K562 (cell line): ENCODE data around the gene AMFR. TPM values are rescaled to one million over a fixed set of nuclear protein-coding genes. Genes with fewer than 3 reads are reported as not detected.

Source experiments
- ATAC-seq: fragments of 200-7000 bp; cut with Tn5 transposase; 3 replicates; pipeline ENCODE4 v1.9.1; 2020; ENCODE audit warnings: moderate library complexity
- BruUV-seq: library from RNA; stranded (reverse); fragments of 400-500 nt; replicated peaks from 2 replicates; lab custom pipeline; 2021; lab: Mats Ljungman, UMichigan
- CTCF ChIA-PET: fragments of 300-600 bp; formaldehyde crosslinking; extraction: SDS; loops from one replicate; lab custom pipeline; 2021; ENCODE audit warnings: low intra/inter-chr PET ratio; lab: Yijun Ruan, JAX
- POLR2A ChIA-PET: fragments of 300-600, 350-650 bp; sonication (Branson Sonifier 250); formaldehyde crosslinking; extraction: SDS; loops from one replicate; lab custom pipeline; 2021; ENCODE audit warnings: antibody characterized with exemption, inconsistent platforms; lab: Yijun Ruan, JAX
- DNase-seq, 4 experiments: peaks; one replicate each; pipeline versions ENCODE4 v3.0.0 to v3.0.0-alpha.2; 2011 to 2018; ENCODE audit warnings: low spot score in 3 of 4, mixed read lengths in 3 of 4; ENCODE audit errors: extremely low read depth in 1 of 4
- FAIRE-seq: peaks from 2 replicates; lab custom pipeline; 2011; peaks lifted over from hg19 to GRCh38; lab: Jason Lieb, UNC
- H2AFZ ChIP-seq: 2 replicates; pipeline ENCODE4 v1.6.0; 2011; ENCODE audit warnings: low read depth, low read length, control low read depth, inconsistent platforms
- H3K27ac ChIP-seq: fragments of 200-600 bp; 3 replicates; pipeline ENCODE4 v1.8.0; 2011; ENCODE audit warnings: low read depth, mild to moderate bottlenecking, control low read depth, inconsistent platforms, low read length, moderate library complexity, mixed read lengths; ENCODE audit errors: extremely low read depth
- H3K27me3 ChIP-seq, 2 experiments: fragments of 300-600 bp in 1 of 2; 2 replicates in 1 of 2; 3 replicates in 1 of 2; pipeline versions ENCODE4 v1.6.0 to v1.8.0; 2011; ENCODE audit warnings: inconsistent platforms in 2 of 2, low read length in 2 of 2, mild to moderate bottlenecking in 1 of 2, mixed read lengths in 1 of 2, moderate library complexity in 1 of 2; ENCODE audit not compliant: control insufficient read depth in 2 of 2, insufficient read depth in 2 of 2
- H3K36me3 ChIP-seq: fragments of 300-600 bp; 3 replicates; pipeline ENCODE4 v1.8.0; 2011; ENCODE audit warnings: mild to moderate bottlenecking, low read length, inconsistent platforms; ENCODE audit not compliant: control insufficient read depth, insufficient read depth
- H3K4me1 ChIP-seq, 2 experiments: fragments of 200-600 bp in 1 of 2; replicated peaks in 1 of 2; 2 replicates in 1 of 2; 3 replicates in 1 of 2; pipeline versions ENCODE4 v1.5.1 to v1.8.0; 2011; ENCODE audit warnings: inconsistent platforms in 2 of 2, low read length in 2 of 2, mild to moderate bottlenecking in 1 of 2, mixed read lengths in 1 of 2, moderate library complexity in 1 of 2; ENCODE audit not compliant: control insufficient read depth in 2 of 2, insufficient read depth in 2 of 2
- H3K4me2 ChIP-seq: 2 replicates; pipeline ENCODE4 v1.6.1; 2011; ENCODE audit warnings: low read length, control low read depth, inconsistent platforms, mixed read lengths; ENCODE audit not compliant: insufficient read depth
- H3K4me3 ChIP-seq: fragments of 200-600 bp; sonication (generic), shearing (Covaris generic); 2 replicates; pipeline ENCODE4 v1.5.1; 2016; ENCODE audit warnings: control low read depth, inconsistent platforms
- H3K79me2 ChIP-seq: fragments of 200-600 bp; 3 replicates; pipeline ENCODE4 v1.8.0; 2011; ENCODE audit warnings: low read length, inconsistent platforms; ENCODE audit not compliant: control insufficient read depth, insufficient read depth
- H3K9ac ChIP-seq, 2 experiments: 2 replicates each; pipeline versions ENCODE4 v1.6.0 to v1.6.1; 2011; ENCODE audit warnings: low read depth in 2 of 2, low read length in 2 of 2, control low read depth in 1 of 2, inconsistent platforms in 1 of 2, mild to moderate bottlenecking in 1 of 2, mixed read lengths in 1 of 2; ENCODE audit not compliant: insufficient read depth in 1 of 2
- H3K9me1 ChIP-seq: one replicate; pipeline ENCODE4 v1.6.0; 2011; ENCODE audit warnings: inconsistent platforms, mild to moderate bottlenecking, low read length, moderate library complexity; ENCODE audit not compliant: control insufficient read depth, insufficient read depth
- H3K9me3 ChIP-seq: replicated peaks from 2 replicates; pipeline ENCODE4 v1.5.1; 2011; ENCODE audit warnings: low read depth, low read length, inconsistent platforms; ENCODE audit not compliant: control insufficient read depth, insufficient read depth
- H4K20me1 ChIP-seq: replicated peaks from 2 replicates; pipeline ENCODE4 v1.6.1; 2011; ENCODE audit warnings: low read length, inconsistent platforms, mixed read lengths; ENCODE audit not compliant: control insufficient read depth, insufficient read depth
- DNMT1 ChIP-seq: fragments of 450-650 bp; IDR thresholded peaks from 2 replicates; pipeline ENCODE4 v1.6.1; 2016; ENCODE audit warnings: antibody characterized with exemption, mild to moderate bottlenecking
- HMGXB4 ChIP-seq: sonication (generic); formaldehyde crosslinking; IDR thresholded peaks from 2 replicates; pipeline ENCODE4 v1.8.1; 2023; ENCODE audit warnings: mild to moderate bottlenecking, missing genetic modification reagents
- MYC ChIP-seq, 2 experiments: fragments of 250-450 bp in 1 of 2; sonication (Bioruptor Pico) in 1 of 2; IDR thresholded peaks; 2 replicates each; pipeline versions ENCODE4 v1.5.1 to v1.6.1; 2012 to 2021; ENCODE audit warnings: low read depth in 2 of 2, borderline replicate concordance in 1 of 2, improper control_type of control experiment in 1 of 2, low read length in 1 of 2, mild to moderate bottlenecking in 1 of 2, moderate library complexity in 1 of 2
- SRSF1 ChIP-seq: fragments of 200-400 bp; formaldehyde crosslinking; IDR thresholded peaks from 2 replicates; pipeline ENCODE4 v1.6.1; 2017; ENCODE audit warnings: mild to moderate bottlenecking, low read depth, low read length, moderate library complexity
- TCF3 ChIP-seq: sonication (generic); formaldehyde crosslinking; IDR thresholded peaks from 2 replicates; pipeline ENCODE4 v1.4.0; 2020; ENCODE audit warnings: mild to moderate bottlenecking, missing genetic modification reagents
- ZNF174 ChIP-seq: fragments of 250-450 bp; sonication (Bioruptor Pico); IDR thresholded peaks from 2 replicates; pipeline ENCODE4 v1.4.0; 2020; ENCODE audit warnings: mild to moderate bottlenecking
- ZNF318 ChIP-seq, 2 experiments: fragments of 450-650 bp; IDR thresholded peaks; 2 replicates each; pipeline ENCODE4 v1.6.1; 2016; ENCODE audit warnings: mild to moderate bottlenecking in 2 of 2, borderline replicate concordance in 1 of 2, low read depth in 1 of 2, moderate library complexity in 1 of 2
- WGBS: fragments of 100-300 bp; shearing (Covaris generic); methylation state at CpG from one replicate; pipeline ENCODE4 v1.1.6; 2016; ENCODE audit warnings: low coverage, mixed read lengths; ENCODE audit not compliant: insufficient coverage; ENCODE audit errors: missing lambda C conversion rate; 5-methylcytosine and 5-hydroxymethylcytosine counted together
- in situ Hi-C: fragments of 300-500 bp; cut with MboI; formaldehyde crosslinking; loops from 4 replicates; pipeline ENCODE4 v1.15.0; 2018; ENCODE audit warnings: inconsistent platforms, mixed read lengths
- intact Hi-C: fragments of 100-400 bp; cut with micrococcal nuclease; formaldehyde crosslinking; loops from 2 replicates; pipeline ENCODE4 v1.14.2; 2022
- polyA plus RNA-seq, 8 experiments: library from polyadenylated mRNA; depleted of rRNA in 4 of 8; stranded (reverse) in 5 of 8; unstranded in 3 of 8; fragments of >200 nt; fragmentation: Nextera tagmentation in 2 of 8; fragmentation: Illumina TruSeq in 1 of 8; extraction: Ambion mirVana in 2 of 8; extraction: Trizol in 1 of 8; gene quantifications; 2 replicates each; pipeline versions ENCODE4 v1.2.1 to v1.2.3, GENCODE V29; 2011 to 2014; ENCODE audit warnings: inconsistent platforms in 1 of 8, missing spikeins in 1 of 8
- total RNA-seq, 7 experiments: library from RNA; depleted of rRNA in 6 of 7; stranded (reverse); fragments of >200 nt in 6 of 7; fragmentation: Illumina TruSeq in 2 of 7; extraction: Trizol in 2 of 7; gene quantifications; 2 replicates each; pipeline versions ENCODE4 v1.2.1 to v1.2.3, GENCODE V29; 2011 to 2021; ENCODE audit warnings: low replicate concordance in 1 of 7
- TF ChIP-seq, protein P1 (sequence below): sonication (generic); formaldehyde crosslinking; IDR thresholded peaks from 2 replicates; pipeline ENCODE4 v1.4.0; 2020; ENCODE audit warnings: mild to moderate bottlenecking, missing genetic modification reagents

Gene AMFR
- total and polyA plus RNA-seq, 9 of the 15 experiments (the other 6 are each of a cell fraction or from before 2014, with no cell fraction given), result 15.6 to 113 (median 58.4) TPM

DNA sequence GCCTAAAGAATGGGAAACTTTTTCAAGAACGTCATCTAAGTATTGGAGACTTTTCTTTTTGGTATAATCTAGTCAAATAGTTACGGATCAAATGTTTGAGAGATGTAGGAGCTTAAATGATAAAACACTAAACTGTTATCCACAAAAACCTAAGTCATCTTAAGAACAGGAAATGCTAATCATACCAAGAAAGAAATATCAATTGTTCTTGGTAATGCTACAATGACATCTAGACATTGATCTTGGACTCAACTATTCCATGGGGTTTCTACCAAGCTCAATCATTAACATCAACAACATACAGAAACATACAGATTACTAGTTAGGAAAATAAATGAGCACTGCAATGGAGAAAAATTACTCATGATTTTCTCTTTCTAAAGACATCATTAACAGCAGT lies 21.9 kb upstream of the AMFR start (continued):
- TF ChIP-seq HMGXB4, result no peak
- no peak for TF ChIP-seq TCF3 (CRISPR knock-in tag)
- no peak for TF ChIP-seq MYC (IDR thresholded peaks at IDR 0.05; ENCODE audit: low read depth, low read length)
- TF ChIP-seq MYC (CRISPR knock-in tag; IDR thresholded peaks at IDR 0.05; ENCODE audit: borderline replicate concordance, low read depth), result no peak

DNA sequence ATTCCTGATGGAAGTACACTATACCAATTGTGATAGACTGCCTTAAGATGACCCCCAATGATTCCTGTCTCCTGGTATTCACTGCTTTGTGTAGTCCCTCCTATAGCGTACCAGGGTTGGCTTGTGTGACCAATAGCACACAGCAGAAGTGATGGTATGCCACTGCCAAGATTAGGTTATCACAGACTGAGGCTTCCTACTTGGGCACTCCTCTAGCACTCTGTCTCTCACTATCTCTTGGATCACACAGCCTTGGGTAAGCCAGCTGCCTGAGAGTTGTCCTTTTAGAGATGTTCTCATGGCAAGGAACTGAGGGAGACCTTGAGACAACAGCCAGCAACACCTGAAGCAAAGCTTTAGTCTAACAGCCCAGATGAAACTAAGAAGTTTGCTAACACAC lies 12.7 kb upstream of the AMFR start:
- BruUV-seq, result no TSS peak
- intact Hi-C loops (no loop called here), in situ Hi-C loops (no loop called here)
- no peaks in the 10 kb centered on the region for H3K9me3 ChIP-seq
- no peak overlapping the region for H3K4me3 ChIP-seq
- no peak overlapping the region for H2AFZ ChIP-seq
- no peak overlapping the region for H3K4me2 ChIP-seq
- FAIRE-seq (no peak), DNase-seq (no peak), ATAC-seq (no peak)
- H3K4me1 ChIP-seq, result no peaks in the 10 kb centered on the region
- H3K36me3 ChIP-seq, result peaks cover 82% of the 10 kb centered on the region
- no peak overlapping the region for H3K9ac ChIP-seq
- ChIA-PET CTCF (no interaction called here), POLR2A (interaction anchor here (0.7 to 1.3 kb wide), 4 partner anchors 13 to 28 kb away, joined by 3 to 7 read pairs (median 4); partner anchors contain the start of genes NUDT21 and OGFOD1)
- H3K9me1 ChIP-seq, result no peaks in the 10 kb centered on the region
- no peak overlapping the region for H3K27ac ChIP-seq
- 92% methylated on average over 1 of the region's 1 CpG for WGBS
- H4K20me1 ChIP-seq, result no peaks in the 10 kb centered on the region
- H3K27me3 ChIP-seq, result no peaks in the 10 kb centered on the region
- H3K79me2 ChIP-seq, result 0 out of 3 replicates have a peak, but pooled peaks cover 9% of the 10 kb centered on the region
- TF ChIP-seq ZNF318 (IDR thresholded peaks at IDR 0.05; ENCODE audit: borderline replicate concordance in 1 of 2, low read depth in 1 of 2) (no peak), DNMT1 (no peak), SRSF1 (no peak), ZNF174 (CRISPR knock-in tag) (no peak)
- TF ChIP-seq, protein P1, sequence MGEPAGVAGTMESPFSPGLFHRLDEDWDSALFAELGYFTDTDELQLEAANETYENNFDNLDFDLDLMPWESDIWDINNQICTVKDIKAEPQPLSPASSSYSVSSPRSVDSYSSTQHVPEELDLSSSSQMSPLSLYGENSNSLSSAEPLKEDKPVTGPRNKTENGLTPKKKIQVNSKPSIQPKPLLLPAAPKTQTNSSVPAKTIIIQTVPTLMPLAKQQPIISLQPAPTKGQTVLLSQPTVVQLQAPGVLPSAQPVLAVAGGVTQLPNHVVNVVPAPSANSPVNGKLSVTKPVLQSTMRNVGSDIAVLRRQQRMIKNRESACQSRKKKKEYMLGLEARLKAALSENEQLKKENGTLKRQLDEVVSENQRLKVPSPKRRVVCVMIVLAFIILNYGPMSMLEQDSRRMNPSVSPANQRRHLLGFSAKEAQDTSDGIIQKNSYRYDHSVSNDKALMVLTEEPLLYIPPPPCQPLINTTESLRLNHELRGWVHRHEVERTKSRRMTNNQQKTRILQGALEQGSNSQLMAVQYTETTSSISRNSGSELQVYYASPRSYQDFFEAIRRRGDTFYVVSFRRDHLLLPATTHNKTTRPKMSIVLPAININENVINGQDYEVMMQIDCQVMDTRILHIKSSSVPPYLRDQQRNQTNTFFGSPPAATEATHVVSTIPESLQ (CRISPR knock-in tag), result no peak
